Erythroblast (primary cell): ENCODE data around the gene BTBD6.

Source experiments
- GATA1 ChIP-seq: IDR thresholded peaks from 2 replicates; pipeline ENCODE4 v1.6.1; 2011; ENCODE audit warnings: low read depth, mild to moderate bottlenecking, control low read depth, low read length, moderate library complexity
- POLR2A ChIP-seq: IDR thresholded peaks from 2 replicates; pipeline ENCODE4 v1.6.1; 2011; ENCODE audit warnings: mild to moderate bottlenecking, low read length

DNA sequence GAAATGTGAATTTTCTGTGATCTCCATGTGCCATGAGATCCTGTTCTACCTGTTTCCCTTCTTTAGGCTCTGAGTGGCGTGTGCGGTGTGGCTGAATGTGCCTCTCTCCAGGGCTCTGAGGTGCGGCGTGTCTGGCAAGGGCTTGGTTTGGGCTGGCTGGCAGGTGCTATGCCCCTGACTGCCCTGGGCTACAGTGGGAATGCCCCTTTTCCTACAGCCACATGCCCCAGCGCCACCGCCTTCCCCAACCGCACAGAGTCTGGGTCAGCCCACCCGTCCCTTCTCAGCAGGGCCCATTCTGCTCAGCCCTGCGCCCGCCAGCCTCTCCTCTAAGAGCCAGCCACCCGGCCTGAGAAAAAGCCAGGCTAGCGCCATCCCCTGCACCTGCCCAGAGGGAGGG, 24.7 kb downstream of the BTBD6 start:
- TF ChIP-seq POLR2A (no peak), GATA1 (no peak)
